BE2C (cell line): ENCODE data around the gene HMGN2.
A peak's percentile ranks its signal among the peaks of the same experiment; 100 is the strongest.

Experiments used
- DNase-seq: peaks from one replicate; pipeline ENCODE4 v3.0.0-alpha.2; 2020
- H3K27me3 ChIP-seq: fragments of 250-450 bp; sonication (Bioruptor Pico); 2 replicates; pipeline ENCODE4 v1.5.1; 2020; ENCODE audit warnings: mild to moderate bottlenecking
- H3K36me3 ChIP-seq: fragments of 250-450 bp; sonication (Bioruptor Pico); 2 replicates; pipeline ENCODE4 v1.5.1; 2020; ENCODE audit warnings: mild to moderate bottlenecking
- H3K4me1 ChIP-seq: fragments of 250-450 bp; sonication (Bioruptor Pico); 2 replicates; pipeline ENCODE4 v1.5.1; 2020
- H3K4me3 ChIP-seq: 2 replicates; pipeline ENCODE4 v1.5.1; 2011; ENCODE audit warnings: low read depth, low read length
- H3K9me3 ChIP-seq: fragments of 250-450 bp; sonication (Bioruptor Pico); 2 replicates; pipeline ENCODE4 v1.5.1; 2020
- CTCF ChIP-seq: IDR thresholded peaks from 2 replicates; pipeline ENCODE4 v1.5.1; 2012; ENCODE audit warnings: mild to moderate bottlenecking, low read depth, low read length

The HMGN2 gene

GRCh38 chr1:26459573-26460031 is 12.6 kb upstream of the HMGN2 start:
- H3K4me3 ChIP-seq, result no peak overlapping the region
- H3K27me3 ChIP-seq, result no peaks in the 10 kb centered on the region
- no peaks in the 10 kb centered on the region for H3K9me3 ChIP-seq
- no peaks in the 10 kb centered on the region for H3K4me1 ChIP-seq
- no peaks in the 10 kb centered on the region; the same call in none of the 2 replicates for H3K36me3 ChIP-seq
- DNase-seq, result peak; percentile 19
- no peak for TF ChIP-seq CTCF

GRCh38 chr1:26468911-26469310 is 3.3 kb upstream of the HMGN2 start:
- TF ChIP-seq CTCF, result no peak
- Histone ChIP-seq H3K4me1 (no peaks in the 10 kb centered on the region), H3K27me3 (no peaks in the 10 kb centered on the region), H3K9me3 (no peaks in the 10 kb centered on the region), H3K4me3 (no peak overlapping the region), H3K36me3 (peaks cover 16% of the 10 kb centered on the region)
- no peak for DNase-seq

- peaks cover 22% of the 10 kb centered on the region for H3K36me3 ChIP-seq
- DNase-seq, result no peak
- no peak for TF ChIP-seq CTCF
Measured at GRCh38 chr1:26469558-26469957, 2.7 kb upstream of the HMGN2 start.

GRCh38 chr1:26470878-26471497 is 1.3 kb upstream of the HMGN2 start:
- Histone ChIP-seq H3K9me3 (no peaks in the 10 kb centered on the region), H3K4me3 (peak overlapping the region; percentile 59), H3K4me1 (no peaks in the 10 kb centered on the region), H3K36me3 (peaks cover 27% of the 10 kb centered on the region), H3K27me3 (no peaks in the 10 kb centered on the region)
- no peak for DNase-seq
- TF ChIP-seq CTCF, result no peak

More at GRCh38 chr1:26469558-26469957, 2.7 kb upstream of the HMGN2 start:
- Histone ChIP-seq H3K4me3 (no peak overlapping the region), H3K4me1 (no peaks in the 10 kb centered on the region), H3K27me3 (no peaks in the 10 kb centered on the region), H3K9me3 (no peaks in the 10 kb centered on the region)

GRCh38 chr1:26471498-26472319 is 531 bp upstream of the HMGN2 start:
- Histone ChIP-seq H3K36me3 (peaks cover 34% of the 10 kb centered on the region), H3K4me3 (peak overlapping the region; percentile 59), H3K4me1 (no peaks in the 10 kb centered on the region), H3K27me3 (no peaks in the 10 kb centered on the region), H3K9me3 (no peaks in the 10 kb centered on the region)
- DNase-seq, result peak; percentile 72
- TF ChIP-seq CTCF, result no peak
